SK-N-DZ (cell line): Measurements from ENCODE around the gene PGM2L1.
A peak's percentile ranks its signal among the peaks of the same experiment; 100 is the strongest.
"Not testable (repeated sequence)": the region's sequence is repeated elsewhere in the genome, so short reads cannot be mapped to it uniquely, and the experiment has no call there.

Experiments used
- DNase-seq: peaks from one replicate; pipeline ENCODE4 v3.0.0-alpha.2; 2015; ENCODE audit warnings: low spot score

PGM2L1 gene

GRCh38 chr11:74403607-74404321 lies 5.5 kb upstream of the PGM2L1 start:
- no peak for DNase-seq

- no peak for DNase-seq
Measured at GRCh38 chr11:74400606-74401005, 2.4 kb upstream of the PGM2L1 start.

- peak; percentile 54 for DNase-seq
Measured at GRCh38 chr11:74397501-74398243, 561 bp downstream of the PGM2L1 start.

GRCh38 chr11:74392256-74392655 lies 6.0 kb downstream of the PGM2L1 start:
- no peak for DNase-seq

GRCh38 chr11:74391193-74391592 lies 7.0 kb downstream of the PGM2L1 start:
- no peak for DNase-seq

GRCh38 chr11:74390697-74391096 lies 7.5 kb downstream of the PGM2L1 start:
- no peak for DNase-seq

GRCh38 chr11:74388678-74389327 lies 9.4 kb downstream of the PGM2L1 start:
- DNase-seq: peak; percentile 60

- DNase-seq: no peak
Measured at GRCh38 chr11:74384641-74385040, 13.6 kb downstream of the PGM2L1 start.

GRCh38 chr11:74380746-74381439 lies 17.3 kb downstream of the PGM2L1 start:
- no peak for DNase-seq

- DNase-seq: no peak
Measured at GRCh38 chr11:74377689-74378088, 20.5 kb downstream of the PGM2L1 start.

GRCh38 chr11:74373382-74373781 lies 24.9 kb downstream of the PGM2L1 start:
- DNase-seq: no peak

- DNase-seq: no peak
Measured at GRCh38 chr11:74371269-74372052, 26.8 kb downstream of the PGM2L1 start.

- no peak for DNase-seq
Measured at GRCh38 chr11:74370123-74370522, 28.1 kb downstream of the PGM2L1 start.

- DNase-seq: no peak
Measured at GRCh38 chr11:74367881-74368280, 30.4 kb downstream of the PGM2L1 start.

GRCh38 chr11:74366576-74366975 lies 31.7 kb downstream of the PGM2L1 start:
- DNase-seq: no peak

- DNase-seq: not testable (repeated sequence)
Measured at GRCh38 chr11:74365805-74366204, 32.4 kb downstream of the PGM2L1 start.

- no peak for DNase-seq
Measured at GRCh38 chr11:74357449-74357848, 40.8 kb downstream of the PGM2L1 start.

- no peak for DNase-seq
Measured at GRCh38 chr11:74355626-74356025, 42.6 kb downstream of the PGM2L1 start.

- DNase-seq: no peak
Measured at GRCh38 chr11:74354036-74354435, 44.2 kb downstream of the PGM2L1 start.

GRCh38 chr11:74347381-74347780 lies 50.9 kb downstream of the PGM2L1 start:
- DNase-seq: no peak

GRCh38 chr11:74345420-74345819 lies 52.8 kb downstream of the PGM2L1 start:
- no peak for DNase-seq
